GM12864 (cell line): ENCODE measurements around the gene NR2F1-AS1.

Experiments
- DNase-seq: peaks from one replicate; pipeline ENCODE4 v3.0.0-alpha.2; 2011; ENCODE audit warnings: low read depth
- H3K4me3 ChIP-seq: 2 replicates; pipeline ENCODE4 v1.5.1; 2011; ENCODE audit warnings: mild to moderate bottlenecking, low read depth, low read length, control low read depth
- TF ChIP-seq, protein P1 (sequence below): IDR thresholded peaks from 2 replicates; pipeline ENCODE4 v1.5.1; 2011; ENCODE audit warnings: low read depth, mild to moderate bottlenecking, moderate library complexity, low read length, control low read depth, inconsistent platforms; ENCODE audit errors: missing control alignments

Gene NR2F1-AS1

GRCh38 chr5:93616538-93617174 lies 35.6 kb upstream of the NR2F1-AS1 start:
- H3K4me3 ChIP-seq: no peak overlapping the region
- DNase-seq: no peak
- TF ChIP-seq, protein P1, sequence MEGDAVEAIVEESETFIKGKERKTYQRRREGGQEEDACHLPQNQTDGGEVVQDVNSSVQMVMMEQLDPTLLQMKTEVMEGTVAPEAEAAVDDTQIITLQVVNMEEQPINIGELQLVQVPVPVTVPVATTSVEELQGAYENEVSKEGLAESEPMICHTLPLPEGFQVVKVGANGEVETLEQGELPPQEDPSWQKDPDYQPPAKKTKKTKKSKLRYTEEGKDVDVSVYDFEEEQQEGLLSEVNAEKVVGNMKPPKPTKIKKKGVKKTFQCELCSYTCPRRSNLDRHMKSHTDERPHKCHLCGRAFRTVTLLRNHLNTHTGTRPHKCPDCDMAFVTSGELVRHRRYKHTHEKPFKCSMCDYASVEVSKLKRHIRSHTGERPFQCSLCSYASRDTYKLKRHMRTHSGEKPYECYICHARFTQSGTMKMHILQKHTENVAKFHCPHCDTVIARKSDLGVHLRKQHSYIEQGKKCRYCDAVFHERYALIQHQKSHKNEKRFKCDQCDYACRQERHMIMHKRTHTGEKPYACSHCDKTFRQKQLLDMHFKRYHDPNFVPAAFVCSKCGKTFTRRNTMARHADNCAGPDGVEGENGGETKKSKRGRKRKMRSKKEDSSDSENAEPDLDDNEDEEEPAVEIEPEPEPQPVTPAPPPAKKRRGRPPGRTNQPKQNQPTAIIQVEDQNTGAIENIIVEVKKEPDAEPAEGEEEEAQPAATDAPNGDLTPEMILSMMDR: no peak

- no peak overlapping the region for H3K4me3 ChIP-seq
- TF ChIP-seq, protein P1: no peak
- no peak for DNase-seq
These were observed 31.8 kb upstream of the NR2F1-AS1 start for GRCh38 chr5:93612855-93613243.

DNA sequence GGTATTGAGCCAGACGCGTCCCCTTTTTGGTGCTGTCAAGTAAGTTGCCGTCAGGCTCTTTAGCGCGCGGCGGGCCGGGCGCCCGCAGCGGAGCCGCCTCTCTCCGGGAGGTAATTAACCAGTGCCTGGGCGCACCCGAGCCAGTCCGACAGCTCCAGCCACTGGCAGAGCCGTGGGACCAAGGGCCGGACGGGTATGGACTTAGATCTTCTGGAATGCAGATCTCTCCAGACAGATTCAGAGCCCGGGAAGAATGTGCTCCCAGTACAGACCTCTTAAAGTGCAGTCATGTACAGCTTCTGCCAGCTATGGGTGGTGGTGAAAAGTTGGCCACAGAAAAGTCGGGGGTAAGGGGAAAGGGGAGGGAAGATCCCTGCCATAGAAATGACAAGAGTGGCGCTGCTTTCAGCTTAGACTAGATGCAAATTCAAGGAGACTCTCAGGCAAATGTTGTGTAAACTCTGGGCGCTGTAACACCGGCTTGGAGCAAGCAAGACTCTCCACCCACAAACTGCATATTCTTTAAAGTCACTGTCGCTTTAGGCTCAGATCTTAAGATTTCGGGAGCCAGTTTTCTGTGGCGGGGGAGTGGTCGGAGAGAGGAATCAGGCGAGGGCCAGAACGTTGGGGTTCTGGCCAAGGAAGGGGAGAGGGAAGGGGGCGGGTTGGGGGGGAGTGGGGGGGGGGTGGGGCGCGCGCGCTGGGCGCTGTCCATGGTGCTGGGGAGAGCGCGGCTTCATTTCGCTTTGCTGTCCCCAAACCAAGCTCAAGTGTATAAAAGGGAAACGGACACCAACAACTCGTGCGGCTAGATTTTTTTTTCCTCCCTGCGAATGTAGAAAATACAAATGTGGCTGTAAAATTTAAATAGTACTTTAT lies 31.2 kb upstream of the NR2F1-AS1 start:
- no peak for DNase-seq
- no peak overlapping the region for H3K4me3 ChIP-seq
- TF ChIP-seq, protein P1: no peak

DNA sequence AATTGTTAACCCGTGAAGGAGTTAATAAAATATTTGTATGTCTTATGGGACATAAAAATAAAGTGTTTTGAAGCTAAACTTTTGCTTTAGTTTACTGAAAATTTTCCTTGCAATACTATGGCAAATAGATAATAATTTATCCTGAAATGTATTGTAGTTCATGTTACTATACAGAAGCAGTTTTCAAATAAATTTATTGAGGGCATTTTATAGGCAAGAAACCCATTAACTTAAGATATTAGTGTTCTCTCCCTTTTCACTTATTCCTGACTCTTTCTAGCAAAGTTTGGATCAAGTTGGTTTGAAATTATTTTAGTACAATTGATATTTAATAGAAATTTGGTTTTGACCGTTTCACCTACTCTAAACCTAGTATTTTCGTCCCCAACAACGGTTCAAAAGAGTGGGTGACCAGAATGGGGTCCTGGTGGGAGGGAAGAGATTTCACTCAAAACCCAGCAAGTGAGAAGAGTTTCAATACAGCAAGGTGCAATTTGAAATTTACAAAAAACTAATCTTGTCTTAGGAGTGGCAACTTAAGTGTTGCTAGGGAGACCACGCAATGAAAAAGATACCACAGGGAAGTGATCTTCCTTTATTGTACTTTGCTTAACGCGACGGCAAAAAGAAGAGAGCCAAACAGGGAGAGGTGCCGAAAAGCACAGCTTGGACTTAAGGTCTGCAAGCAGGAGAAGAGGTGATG lies 30.4 kb upstream of the NR2F1-AS1 start:
- no peak for DNase-seq
- TF ChIP-seq, protein P1: no peak
- H3K4me3 ChIP-seq: no peak overlapping the region

DNA sequence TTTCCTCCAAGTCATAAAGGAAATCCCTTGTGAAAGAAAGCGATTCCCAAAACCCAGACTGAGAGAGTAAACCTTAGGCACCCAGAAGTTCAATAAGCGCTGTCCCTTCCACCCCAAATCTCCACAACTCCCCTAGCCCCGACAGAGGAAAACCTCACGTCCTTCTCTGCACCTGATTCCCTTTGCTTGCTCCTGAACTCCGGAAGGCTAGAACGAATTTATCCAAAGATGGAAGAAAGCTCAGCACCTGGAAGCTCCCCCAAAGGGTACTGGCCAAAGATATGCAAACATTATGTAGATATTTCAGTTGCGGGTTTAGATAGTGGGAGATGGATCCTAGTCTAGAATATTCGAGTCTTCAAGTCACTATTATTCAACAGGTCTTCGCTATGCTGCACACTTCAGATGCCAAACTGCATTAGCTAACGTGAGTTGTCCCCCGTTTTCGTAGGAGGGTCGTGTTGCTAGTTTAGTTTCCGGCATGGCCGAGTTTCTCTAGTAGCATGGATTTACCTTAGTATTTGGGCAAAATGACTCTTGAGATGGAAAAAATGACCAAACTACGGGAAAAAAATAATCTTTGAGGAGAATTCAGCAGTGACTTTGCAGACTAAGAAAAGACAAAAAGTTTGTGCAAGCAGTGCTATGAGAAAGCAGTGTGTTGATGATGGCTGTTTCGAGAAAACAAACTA lies 29.7 kb upstream of the NR2F1-AS1 start:
- no peak overlapping the region for H3K4me3 ChIP-seq
- no peak for DNase-seq
- TF ChIP-seq, protein P1: no peak

GRCh38 chr5:93609762-93610161 lies 28.7 kb upstream of the NR2F1-AS1 start:
- no peak for DNase-seq
- TF ChIP-seq, protein P1: no peak
- H3K4me3 ChIP-seq: no peak overlapping the region
